HFF-Myc (cell line): ENCODE results near the gene CDH4.

Source experiments
- DNase-seq: peaks from one replicate; pipeline ENCODE4 v3.0.0-alpha.2; 2011; ENCODE audit warnings: low read depth; ENCODE audit errors: extremely low read depth
- H3K4me3 ChIP-seq: replicated peaks from 2 replicates; pipeline ENCODE4 v1.5.1; 2011; ENCODE audit warnings: low read depth, mild to moderate bottlenecking, control low read depth, low read length
- TF ChIP-seq, protein P1 (sequence below): IDR thresholded peaks from 2 replicates; pipeline ENCODE4 v1.5.1; 2012; ENCODE audit warnings: mild to moderate bottlenecking, low read depth, low read length, control low read depth; ENCODE audit errors: missing control alignments

CDH4 gene

DNA sequence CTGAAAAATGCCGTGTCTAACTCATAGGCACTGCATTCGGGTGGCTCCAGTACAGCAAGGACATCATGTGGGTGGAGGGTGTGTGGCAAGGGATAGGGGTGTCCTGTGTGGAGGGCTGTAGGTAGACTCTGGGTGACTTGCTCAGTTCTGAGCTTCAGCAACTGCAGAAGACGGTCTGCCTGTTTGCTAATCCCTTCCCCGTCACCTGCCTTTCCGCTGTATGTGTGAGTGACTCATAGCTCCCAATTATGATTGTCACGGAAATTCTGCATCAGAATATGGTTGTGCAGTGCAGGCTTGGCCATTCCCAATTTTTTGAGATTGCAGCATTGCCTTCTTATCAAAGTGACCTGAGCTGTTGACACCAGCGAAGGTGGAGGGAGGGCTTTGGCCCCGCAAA is 174.3 kb downstream of the CDH4 start:
- H3K4me3 ChIP-seq: no peak overlapping the region
- TF ChIP-seq, protein P1, sequence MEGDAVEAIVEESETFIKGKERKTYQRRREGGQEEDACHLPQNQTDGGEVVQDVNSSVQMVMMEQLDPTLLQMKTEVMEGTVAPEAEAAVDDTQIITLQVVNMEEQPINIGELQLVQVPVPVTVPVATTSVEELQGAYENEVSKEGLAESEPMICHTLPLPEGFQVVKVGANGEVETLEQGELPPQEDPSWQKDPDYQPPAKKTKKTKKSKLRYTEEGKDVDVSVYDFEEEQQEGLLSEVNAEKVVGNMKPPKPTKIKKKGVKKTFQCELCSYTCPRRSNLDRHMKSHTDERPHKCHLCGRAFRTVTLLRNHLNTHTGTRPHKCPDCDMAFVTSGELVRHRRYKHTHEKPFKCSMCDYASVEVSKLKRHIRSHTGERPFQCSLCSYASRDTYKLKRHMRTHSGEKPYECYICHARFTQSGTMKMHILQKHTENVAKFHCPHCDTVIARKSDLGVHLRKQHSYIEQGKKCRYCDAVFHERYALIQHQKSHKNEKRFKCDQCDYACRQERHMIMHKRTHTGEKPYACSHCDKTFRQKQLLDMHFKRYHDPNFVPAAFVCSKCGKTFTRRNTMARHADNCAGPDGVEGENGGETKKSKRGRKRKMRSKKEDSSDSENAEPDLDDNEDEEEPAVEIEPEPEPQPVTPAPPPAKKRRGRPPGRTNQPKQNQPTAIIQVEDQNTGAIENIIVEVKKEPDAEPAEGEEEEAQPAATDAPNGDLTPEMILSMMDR: no peak
- no peak for DNase-seq

DNA sequence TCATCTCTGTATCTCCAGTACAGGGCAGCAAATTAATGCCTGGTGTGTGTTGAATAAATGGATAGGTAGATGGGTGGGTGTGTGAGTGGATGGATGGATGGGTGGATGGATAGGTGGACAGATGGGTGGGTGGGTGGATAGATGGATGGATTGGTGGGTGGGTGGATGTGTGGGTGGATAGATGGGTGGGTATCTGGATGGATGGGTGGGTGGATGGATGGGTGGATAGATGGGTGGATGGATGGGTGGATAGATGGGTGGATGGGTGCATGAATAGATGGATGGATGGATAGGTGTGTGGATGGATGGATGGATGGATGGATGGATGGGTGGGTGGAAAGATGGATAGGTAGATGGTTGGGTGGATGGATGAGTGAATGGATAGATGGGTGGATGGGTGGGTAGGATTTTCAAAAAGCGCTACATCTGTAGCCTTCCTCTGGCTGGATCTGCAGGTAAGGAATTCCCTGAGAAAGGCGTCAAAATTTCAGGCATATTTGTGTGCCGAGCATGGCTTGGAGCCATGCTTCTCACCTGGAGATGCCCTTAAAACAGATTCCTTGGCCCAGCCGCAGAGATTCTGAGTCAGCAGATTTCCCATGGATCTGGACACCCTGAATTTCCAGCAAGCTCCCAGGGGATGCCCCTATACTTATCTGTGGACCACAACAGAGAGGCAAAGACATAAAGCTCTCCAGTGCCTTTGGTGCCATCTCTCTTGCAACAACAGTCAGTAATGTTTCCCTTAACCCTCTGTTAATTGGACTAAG is 177.6 kb downstream of the CDH4 start:
- no peak for DNase-seq
- no peak overlapping the region for H3K4me3 ChIP-seq
- TF ChIP-seq, protein P1: no peak

DNA sequence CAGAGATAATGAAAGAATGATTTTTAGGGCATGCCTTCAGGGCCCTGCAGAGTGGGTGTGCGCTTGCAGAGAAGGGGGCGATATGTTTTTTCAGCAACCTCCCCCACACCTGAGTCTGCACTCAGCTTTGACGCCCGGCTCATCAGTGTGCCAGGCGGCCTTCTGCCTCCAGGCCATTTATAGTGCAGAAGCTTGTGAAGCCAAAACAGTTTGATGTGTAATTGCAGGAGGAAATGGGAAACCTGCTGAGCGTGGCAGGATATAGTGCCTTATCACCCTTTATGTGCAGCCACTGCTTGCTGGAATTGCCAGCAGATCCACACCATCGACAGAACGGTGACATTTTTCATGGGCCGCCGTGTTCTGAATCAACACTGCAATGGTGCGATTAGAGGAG is 178.2 kb downstream of the CDH4 start:
- TF ChIP-seq, protein P1: no peak
- no peak for DNase-seq
- H3K4me3 ChIP-seq: no peak overlapping the region

DNA sequence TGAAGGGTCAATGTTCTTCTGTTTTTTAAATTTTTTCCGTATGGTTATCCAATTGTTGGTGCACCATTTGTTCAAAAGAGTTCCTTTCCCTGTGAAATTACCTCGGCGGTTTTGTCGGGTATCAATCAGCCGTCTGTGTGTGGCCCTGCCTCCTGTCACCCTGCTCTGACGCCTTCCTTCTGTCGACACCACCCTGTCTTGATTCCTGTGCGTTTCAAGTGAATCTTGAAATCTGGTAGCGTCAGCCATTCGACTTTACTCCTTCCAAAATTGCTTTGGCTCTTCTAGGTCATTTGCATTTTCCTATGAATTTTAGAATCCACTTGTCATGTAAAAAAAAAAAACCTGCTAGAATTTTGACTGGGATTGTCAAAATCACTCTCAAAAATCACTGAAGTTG is 181.1 kb downstream of the CDH4 start:
- no peak overlapping the region for H3K4me3 ChIP-seq
- DNase-seq: no peak
- TF ChIP-seq, protein P1: no peak

DNA sequence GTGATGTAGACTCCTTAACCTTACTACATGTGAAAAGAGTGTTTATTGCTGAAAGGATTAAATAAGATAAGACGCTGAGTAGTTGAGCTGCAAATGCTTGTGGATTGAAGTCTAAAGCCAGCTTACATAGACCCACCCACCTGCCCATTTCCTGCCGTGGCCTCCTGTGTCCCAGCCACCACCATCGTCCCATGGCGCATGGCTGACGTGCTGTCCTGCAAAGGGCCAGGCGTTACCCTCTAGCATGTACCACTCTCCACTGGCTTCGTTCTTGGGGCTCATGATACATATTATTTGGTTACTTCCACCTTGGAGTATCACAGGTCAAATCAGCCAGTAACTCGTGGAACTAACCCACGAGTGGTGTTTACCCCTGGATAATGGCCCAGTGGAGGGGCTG is 181.8 kb downstream of the CDH4 start:
- no peak for DNase-seq
- no peak overlapping the region for H3K4me3 ChIP-seq
- TF ChIP-seq, protein P1: no peak

DNA sequence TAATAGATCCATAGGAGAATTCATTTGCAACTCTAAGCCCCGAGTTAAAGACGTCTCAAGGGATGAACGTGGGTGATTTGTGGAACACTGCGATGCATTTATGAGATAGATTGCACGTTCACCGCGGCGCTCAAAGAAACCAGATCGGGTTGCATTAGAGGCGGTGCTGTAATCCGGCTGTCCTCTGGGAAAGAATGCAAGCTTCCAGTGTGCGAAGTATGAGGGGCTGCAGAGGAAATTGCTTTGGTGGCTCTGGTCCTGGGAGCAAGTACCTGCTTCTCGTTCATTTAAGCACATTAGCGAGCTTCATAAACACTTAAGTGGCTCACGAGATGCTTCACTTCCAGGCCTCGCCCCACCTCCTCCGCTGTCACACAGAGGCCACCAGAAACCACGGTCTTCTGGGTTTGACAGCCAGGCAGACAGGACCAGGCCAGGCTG is 182.3 kb downstream of the CDH4 start:
- DNase-seq: no peak
- TF ChIP-seq, protein P1: no peak
- no peak overlapping the region for H3K4me3 ChIP-seq
